Sigmoid colon (tissue), 4 donors: Measurements from ENCODE around the gene LZTS3.

Source experiments
- CTCF ChIP-seq, 4 experiments: fragments of 450-650 bp in 3 of 4; fragments of 200-600 bp in 1 of 4; IDR thresholded peaks; one replicate each; pipeline ENCODE4 v1.5.1; 2016 to 2019; ENCODE audit warnings: antibody characterized with exemption in 4 of 4, mild to moderate bottlenecking in 3 of 4, moderate library complexity in 2 of 4
- EP300 ChIP-seq, 4 donors: sonication (generic); formaldehyde crosslinking; IDR thresholded peaks; one replicate each; pipeline ENCODE4 v1.6.1; 2017; ENCODE audit warnings: antibody characterized with exemption in 4 of 4

DNA sequence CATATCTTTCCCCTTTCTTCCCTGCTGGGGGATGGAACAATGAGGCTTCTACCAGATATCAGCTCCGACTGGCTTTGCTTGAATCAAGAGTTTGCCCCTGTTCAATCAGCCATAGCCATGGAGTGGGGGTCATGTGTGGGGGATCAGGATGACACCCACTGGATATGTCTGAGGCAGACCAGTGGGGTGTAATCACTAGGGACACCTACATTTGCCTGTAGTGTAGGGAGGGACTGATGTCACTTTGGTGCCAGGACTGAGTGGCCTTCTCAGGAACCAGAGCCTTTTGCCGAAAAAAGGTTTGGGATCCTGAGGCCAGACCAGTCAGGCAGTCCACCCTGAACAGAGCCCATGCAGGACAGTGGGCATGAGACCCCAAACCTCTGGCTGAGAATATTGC is 37.0 kb upstream of the LZTS3 start:
- TF ChIP-seq EP300 (IDR thresholded peaks at IDR 0.05): no peak
- no peak for TF ChIP-seq CTCF (IDR thresholded peaks at IDR 0.05)
